NOMO-1 treated with DMSO at 0.1 percent for 48 hours (cell line): ENCODE results near the gene BTBD6.
"Not testable (repeated sequence)": the region's sequence is repeated elsewhere in the genome, so short reads cannot be mapped to it uniquely, and the experiment has no call there.

Source experiments
- DNase-seq: peaks from one replicate; lab custom pipeline; 2025; ENCODE audit not compliant: unreplicated experiment; lab: John Stamatoyannopoulos, UW

BTBD6 gene

DNA sequence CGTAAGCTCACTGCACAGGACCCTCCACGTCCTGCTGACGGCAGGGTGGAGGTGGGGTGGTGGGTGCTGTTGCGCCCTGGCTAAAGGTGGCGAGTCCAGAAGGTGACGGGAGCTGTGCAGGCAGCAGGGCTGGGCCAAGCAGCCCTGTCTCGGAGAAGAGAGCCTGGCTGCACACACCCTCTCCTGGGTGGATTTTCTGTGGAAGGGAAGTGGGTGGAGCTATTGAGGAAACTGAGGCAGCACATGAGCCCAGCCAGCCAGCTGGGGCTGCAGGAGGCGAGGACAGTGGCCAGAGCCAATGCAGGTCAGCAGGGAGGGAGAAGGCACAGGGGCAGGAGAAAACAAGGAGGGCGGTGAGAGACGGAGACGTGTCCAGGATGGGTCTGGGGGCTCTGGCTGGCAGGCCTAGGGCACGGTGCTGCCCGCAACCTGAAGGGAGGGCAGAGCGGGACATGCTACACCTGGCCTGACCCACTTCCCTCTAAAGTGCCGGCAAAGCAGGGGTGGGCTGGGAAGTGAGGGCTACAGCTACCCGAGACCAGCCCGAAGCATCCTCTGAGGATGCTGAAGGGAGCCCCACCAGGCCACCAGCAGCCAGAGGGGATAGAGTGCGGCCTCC is 20.5 kb downstream of the BTBD6 start:
- DNase-seq, result no peak

DNA sequence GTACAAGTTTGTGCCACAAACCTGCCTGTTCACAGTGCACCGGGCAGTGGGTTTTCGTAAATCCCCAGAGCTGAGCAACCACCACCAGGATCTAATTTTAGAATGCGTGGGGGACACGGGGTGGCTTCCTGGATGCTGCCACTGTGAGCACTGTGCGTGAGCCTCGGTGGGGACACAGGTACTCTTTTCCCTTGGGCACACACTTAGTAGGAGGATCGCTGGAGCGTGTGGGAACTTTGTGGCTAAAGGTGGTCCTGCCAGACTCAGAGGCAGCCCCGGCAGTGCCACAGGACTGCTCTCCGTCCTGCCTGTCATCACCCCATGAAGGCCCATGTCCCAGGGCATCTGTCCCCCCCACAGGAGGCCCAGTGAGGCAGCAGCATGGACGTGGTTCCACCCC is 21.1 kb downstream of the BTBD6 start:
- no peak for DNase-seq

- no peak for DNase-seq
Measured at GRCh38 chr14:105271224-105271890, 23.0 kb downstream of the BTBD6 start.

DNA sequence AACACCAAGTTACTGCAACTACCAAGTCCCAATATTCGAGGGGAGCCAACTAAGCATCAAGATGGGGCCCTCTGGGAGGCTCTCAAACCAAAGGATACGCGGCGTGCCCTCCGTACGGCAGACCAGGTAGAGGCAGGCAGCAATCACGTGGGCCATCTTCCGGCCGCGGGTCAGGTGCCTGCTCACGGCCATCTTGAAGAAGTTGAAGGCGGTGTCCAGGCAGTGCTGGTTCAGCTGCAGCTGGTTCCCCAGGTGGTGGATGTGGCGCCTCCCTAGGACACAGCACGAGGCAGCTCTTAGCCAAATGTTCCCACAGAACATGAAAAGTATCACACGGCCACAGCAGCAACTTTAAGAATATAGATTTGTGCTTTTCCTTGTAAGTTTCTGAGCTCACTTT is 24.3 kb downstream of the BTBD6 start:
- DNase-seq, result no peak

GRCh38 chr14:105273062-105273461 is 24.7 kb downstream of the BTBD6 start:
- no peak for DNase-seq

- DNase-seq, result no peak
Measured at GRCh38 chr14:105274637-105275036, 26.3 kb downstream of the BTBD6 start.

DNA sequence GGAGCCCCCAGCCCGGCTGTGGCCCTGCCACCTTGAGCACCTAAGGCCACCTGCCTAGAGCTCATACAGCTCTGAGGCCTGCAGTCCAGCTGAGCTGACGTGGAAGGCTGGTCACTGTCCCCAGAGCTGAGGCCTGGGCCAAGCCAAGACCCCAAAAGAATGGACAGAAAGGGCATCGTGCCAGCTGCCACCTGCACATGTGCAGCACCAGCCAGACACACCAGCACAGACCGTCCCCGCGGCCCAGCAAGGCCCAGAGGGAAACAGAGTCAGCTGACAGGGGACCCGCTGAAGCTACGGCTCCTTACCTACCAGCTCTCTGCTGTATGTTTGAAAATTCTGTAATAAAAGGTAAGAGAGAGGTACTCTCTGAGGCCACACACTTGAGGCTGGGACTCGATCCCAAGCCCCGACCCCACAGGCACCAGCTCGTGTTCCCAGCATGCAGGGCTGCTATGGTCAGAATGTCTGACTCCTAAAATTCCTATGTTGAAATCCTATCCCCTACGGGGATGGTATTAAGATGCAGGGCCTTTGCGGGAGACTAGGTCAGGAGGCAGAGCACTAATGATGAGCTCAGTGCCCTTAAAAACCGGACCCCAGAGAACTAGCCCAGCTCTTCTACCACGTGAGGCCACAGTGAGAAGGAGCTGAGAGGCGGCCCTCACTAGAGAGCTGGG is 27.1 kb downstream of the BTBD6 start:
- no peak for DNase-seq

DNA sequence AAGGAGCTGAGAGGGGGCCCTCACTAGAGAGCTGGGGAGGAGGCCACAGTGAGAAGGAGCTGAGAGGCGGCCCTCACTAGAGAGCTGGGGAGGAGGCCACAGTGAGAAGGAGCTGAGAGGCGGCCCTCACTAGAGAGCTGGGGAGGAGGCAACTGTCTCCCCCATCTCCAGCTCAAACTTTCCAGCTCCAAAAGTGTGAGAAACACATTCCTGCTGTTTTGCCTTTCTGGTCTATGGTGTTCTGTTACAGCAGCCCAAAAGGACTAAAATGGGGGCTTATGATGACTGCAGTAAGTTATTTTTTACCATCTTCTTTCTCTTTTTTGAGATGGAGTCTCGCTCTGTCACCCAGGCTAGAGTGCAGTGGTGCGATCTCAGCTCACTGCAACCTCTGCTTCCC is 29.1 kb downstream of the BTBD6 start:
- DNase-seq, result not testable (repeated sequence)

GRCh38 chr14:105279642-105280361 is 31.5 kb downstream of the BTBD6 start:
- DNase-seq, result no peak

- DNase-seq, result no peak
Measured at GRCh38 chr14:105280525-105280924, 32.2 kb downstream of the BTBD6 start.

DNA sequence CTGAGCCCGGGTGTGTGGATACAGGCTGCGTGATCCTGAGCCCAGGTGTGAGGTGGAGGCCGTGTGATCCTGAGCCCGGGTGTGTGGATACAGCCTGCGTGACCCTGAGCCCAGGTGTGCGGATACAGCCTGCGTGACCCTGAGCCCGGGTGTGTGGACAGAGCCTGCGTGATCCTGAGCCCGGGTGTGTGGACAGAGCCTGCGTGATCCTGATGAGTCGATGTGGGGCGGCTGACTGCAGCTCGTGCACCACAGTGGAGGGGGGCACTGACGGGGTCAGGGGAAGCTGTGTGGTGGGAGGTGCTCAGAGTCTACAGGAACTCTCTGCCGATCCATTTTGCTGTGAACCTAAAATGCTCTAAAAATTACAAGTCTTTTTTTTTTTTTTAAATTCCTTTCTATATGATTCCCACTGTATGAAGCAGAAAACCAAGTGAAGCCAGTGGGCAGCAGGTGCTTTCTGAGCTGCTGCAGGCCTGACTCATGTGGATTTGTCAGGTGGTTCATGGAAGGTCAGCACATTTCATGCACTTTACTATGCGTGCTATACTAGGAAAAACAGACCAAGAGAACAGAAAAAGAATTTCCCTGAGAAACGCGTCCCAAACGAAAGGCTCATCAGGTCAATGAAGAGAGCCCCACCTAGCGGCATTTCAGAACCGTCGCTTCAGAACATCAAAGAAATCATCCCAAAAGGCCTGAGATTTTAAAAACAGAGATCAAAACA is 33.2 kb downstream of the BTBD6 start:
- peak; percentile 49 for DNase-seq

- DNase-seq, result no peak
Measured at GRCh38 chr14:105282098-105282725, 33.9 kb downstream of the BTBD6 start.

GRCh38 chr14:105283028-105283427 is 34.7 kb downstream of the BTBD6 start:
- DNase-seq, result no peak

DNA sequence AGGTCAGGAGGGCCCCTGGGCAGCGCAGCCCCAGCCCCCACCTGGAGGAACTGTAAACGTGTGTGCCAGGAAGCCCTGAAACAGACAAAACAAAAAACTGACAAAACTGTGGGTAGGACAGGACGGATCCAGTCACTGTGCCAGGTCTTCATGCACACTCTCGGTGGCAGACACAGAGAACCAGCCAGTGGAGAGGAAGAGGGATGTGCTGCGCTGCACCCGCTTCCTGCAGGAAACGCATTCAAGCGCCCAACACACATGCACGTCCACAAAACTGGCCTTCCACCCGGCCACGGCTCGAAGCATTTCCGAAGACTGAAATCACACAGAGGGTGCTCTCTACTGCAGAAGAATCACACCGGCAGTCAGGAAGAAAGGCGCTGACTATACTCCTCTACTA is 35.6 kb downstream of the BTBD6 start:
- DNase-seq, result no peak

DNA sequence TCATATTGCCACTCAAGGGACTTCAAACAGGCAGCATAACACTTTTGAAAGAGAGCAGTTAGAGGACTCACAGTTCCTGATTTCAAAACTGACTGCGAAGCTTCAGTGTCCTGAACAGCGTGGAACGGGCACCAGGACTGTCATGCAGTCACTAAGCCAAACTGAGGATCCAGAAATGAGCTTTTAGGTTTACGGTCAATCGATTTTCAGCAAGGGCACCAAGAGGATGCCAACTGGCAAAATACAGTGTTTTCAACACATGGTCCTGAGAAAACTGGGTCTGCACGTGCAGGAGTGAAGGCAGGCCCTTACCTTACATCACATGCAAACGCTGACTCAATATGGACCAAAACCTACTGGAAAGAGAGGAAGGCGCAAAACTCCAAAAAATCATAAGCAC is 36.8 kb downstream of the BTBD6 start:
- no peak for DNase-seq

GRCh38 chr14:105286759-105287144 is 38.4 kb downstream of the BTBD6 start:
- DNase-seq, result no peak

GRCh38 chr14:105287249-105288102 is 39.1 kb downstream of the BTBD6 start:
- no peak for DNase-seq

DNA sequence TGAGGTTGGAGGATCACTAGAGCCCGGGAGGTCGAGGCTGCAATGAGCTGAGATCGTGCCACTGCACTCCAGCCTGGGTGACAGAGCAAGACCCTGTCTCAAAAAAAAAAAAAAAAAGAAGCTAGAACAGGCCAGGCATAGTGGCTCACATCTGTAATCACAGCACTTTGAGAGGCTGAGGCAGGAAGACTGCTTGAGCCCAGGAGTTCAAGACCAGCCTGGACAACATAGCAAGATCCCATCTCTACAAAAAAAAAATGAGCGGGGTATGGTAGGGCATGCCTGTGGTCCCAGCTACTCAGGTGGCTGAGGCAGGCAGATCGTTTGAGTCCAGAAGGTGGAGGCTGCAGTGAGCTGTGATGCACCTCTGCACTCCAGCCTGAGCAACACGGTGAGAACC is 40.6 kb downstream of the BTBD6 start:
- DNase-seq, result not testable (repeated sequence)

GRCh38 chr14:105290621-105291346 is 42.5 kb downstream of the BTBD6 start:
- DNase-seq, result no peak
